A673 (cell line): ENCODE results near the gene DCAF7. TPM values are rescaled to one million over a fixed set of nuclear protein-coding genes. Genes with fewer than 3 reads are reported as not detected.

Source experiments
- BruUV-seq: library from RNA; stranded (reverse); fragments of 400-500 nt; replicated peaks from 2 replicates; lab custom pipeline; 2021; lab: Mats Ljungman, UMichigan
- CTCF ChIA-PET: fragments of 300-600 bp; sonication (Branson Sonifier 250); formaldehyde crosslinking; loops from one replicate; lab custom pipeline; 2022; ENCODE audit warnings: antibody characterized with exemption; lab: Charles Lee
- POLR2A ChIA-PET: fragments of 300-600 bp; sonication (Branson Sonifier 250); formaldehyde crosslinking; loops from one replicate; lab custom pipeline; 2022; ENCODE audit warnings: antibody characterized with exemption; ENCODE audit not compliant: low non-redundant PET; lab: Charles Lee
- DNase-seq: peaks from one replicate; pipeline ENCODE4 v3.0.0-alpha.2; 2015; ENCODE audit warnings: low spot score
- H3K27ac ChIP-seq: fragments of 200-600 bp; sonication (generic); 2 replicates; pipeline ENCODE4 v1.5.1; 2016; ENCODE audit warnings: mixed run types, low read depth, mild to moderate bottlenecking, mixed read lengths, antibody characterized with exemption, low read length; ENCODE audit not compliant: poor library complexity, severe bottlenecking
- H3K27me3 ChIP-seq: fragments of 200-600 bp; sonication (generic); replicated peaks from 2 replicates; pipeline ENCODE4 v1.6.1; 2017; ENCODE audit warnings: mixed run types, low read depth, mild to moderate bottlenecking, mixed read lengths, antibody characterized with exemption, low read length; ENCODE audit not compliant: insufficient read depth, poor library complexity
- H3K36me3 ChIP-seq: fragments of 200-600 bp; sonication (generic); 2 replicates; pipeline ENCODE4 v1.6.1; 2016; ENCODE audit warnings: mixed run types, mild to moderate bottlenecking, mixed read lengths, antibody characterized with exemption, low read length; ENCODE audit not compliant: insufficient read depth, poor library complexity, severe bottlenecking
- H3K4me1 ChIP-seq: fragments of 200-600 bp; sonication (generic); 2 replicates; pipeline ENCODE4 v1.6.1; 2017; ENCODE audit warnings: mixed run types, mild to moderate bottlenecking, mixed read lengths, antibody characterized with exemption, low read length; ENCODE audit not compliant: insufficient read depth, poor library complexity, severe bottlenecking
- H3K4me3 ChIP-seq: fragments of 200-600 bp; sonication (generic); 2 replicates; pipeline ENCODE4 v1.5.1; 2016; ENCODE audit warnings: low read depth, mixed run types, mild to moderate bottlenecking, mixed read lengths, low read length; ENCODE audit not compliant: poor library complexity, severe bottlenecking
- H3K9me3 ChIP-seq: fragments of 200-600 bp; sonication (generic); 2 replicates; pipeline ENCODE4 v1.6.1; 2016; ENCODE audit warnings: mixed run types, low read depth, mild to moderate bottlenecking, mixed read lengths, antibody characterized with exemption, low read length; ENCODE audit not compliant: poor library complexity, severe bottlenecking
- CTCF ChIP-seq: fragments of 300-800, 200-600 bp; sonication (generic); conservative IDR thresholded peaks from 2 replicates; pipeline ENCODE4 v1.5.1; 2017; ENCODE audit warnings: low read depth, mild to moderate bottlenecking, antibody characterized with exemption, low read length, moderate library complexity, mixed read lengths
- EZH2 ChIP-seq: fragments of 200-600 bp; sonication (generic); IDR thresholded peaks from 2 replicates; pipeline ENCODE4 v1.6.1; 2017; ENCODE audit warnings: borderline replicate concordance, low read depth, mild to moderate bottlenecking, mixed read lengths, antibody characterized with exemption, low read length; ENCODE audit not compliant: poor library complexity, severe bottlenecking
- intact Hi-C: fragments of 100-400 bp; cut with micrococcal nuclease; formaldehyde crosslinking; loops from one replicate; pipeline ENCODE4 v1.10.0; 2022; ENCODE audit not compliant: unreplicated experiment
- total RNA-seq: library from RNA; stranded (reverse); gene quantifications from 2 replicates; pipeline ENCODE4 v1.2.3, GENCODE V29; 2021

The DCAF7 gene
- total RNA-seq, 1 experiment from 2014 or later, result 116 TPM

GRCh38 chr17:63544467-63545301 is 5.6 kb upstream of the DCAF7 start:
- BruUV-seq, result no TSS peak
- CTCF ChIA-PET, result no interaction called here
- TF ChIP-seq EZH2 (no peak), CTCF (no peak)
- Histone ChIP-seq H3K36me3 (no peaks in the 10 kb centered on the region), H3K27me3 (no peaks in the 10 kb centered on the region), H3K4me1 (peaks cover 4% of the 10 kb centered on the region), H3K9me3 (no peaks in the 10 kb centered on the region), H3K27ac (no peak overlapping the region), H3K4me3 (no peak overlapping the region)
- intact Hi-C loops, result no loop called here
- POLR2A ChIA-PET, result no interaction called here
- DNase-seq, result no peak

- Histone ChIP-seq H3K27ac (no peak overlapping the region), H3K9me3 (no peaks in the 10 kb centered on the region), H3K36me3 (no peaks in the 10 kb centered on the region), H3K4me3 (no peak overlapping the region), H3K27me3 (no peaks in the 10 kb centered on the region), H3K4me1 (peaks cover 4% of the 10 kb centered on the region)
- ChIA-PET CTCF (no interaction called here), POLR2A (no interaction called here)
- no peak for TF ChIP-seq CTCF
- TF ChIP-seq EZH2, result no peak
- no peak for DNase-seq
- intact Hi-C loops, result no loop called here
- no TSS peak for BruUV-seq
These were observed 3.8 kb upstream of the DCAF7 start for GRCh38 chr17:63546308-63547082.

GRCh38 chr17:63547083-63547523 is 3.2 kb upstream of the DCAF7 start:
- DNase-seq, result no peak
- intact Hi-C loops, result no loop called here
- CTCF ChIA-PET, result no interaction called here
- POLR2A ChIA-PET, result no interaction called here
- H3K4me3 ChIP-seq, result no peak overlapping the region
- TF ChIP-seq CTCF, result no peak
- TF ChIP-seq EZH2, result no peak
- no peaks in the 10 kb centered on the region for H3K36me3 ChIP-seq
- no TSS peak for BruUV-seq
- no peaks in the 10 kb centered on the region for H3K27me3 ChIP-seq
- H3K4me1 ChIP-seq, result peaks cover 4% of the 10 kb centered on the region
- no peak overlapping the region for H3K27ac ChIP-seq
- H3K9me3 ChIP-seq, result no peaks in the 10 kb centered on the region
